Right lobe of liver (tissue), 4 donors: ENCODE measurements around the gene CLN3.
"Not testable (repeated sequence)": the region's sequence is repeated elsewhere in the genome, so short reads cannot be mapped to it uniquely, and the experiment has no call there.

Experiments
- CTCF ChIP-seq, 4 donors: fragments of 200-600 bp in 3 of 4; fragments of 450-650 bp in 1 of 4; IDR thresholded peaks; one replicate each; pipeline versions ENCODE4 v1.5.1 to v1.8.0; 2016 to 2022; ENCODE audit warnings: antibody characterized with exemption in 4 of 4, mild to moderate bottlenecking in 2 of 4
- POLR2A ChIP-seq: fragments of 450-650 bp; IDR thresholded peaks from one replicate; pipeline ENCODE4 v1.6.1; 2017; ENCODE audit warnings: antibody characterized with exemption, mild to moderate bottlenecking
- donor health status: DM: no; HTN: no; CAD: no.
- donor health status: DM: no; HTN: no; CAD: no.
- donor health status: DM: no; HTN: yes; CAD: no.

DNA sequence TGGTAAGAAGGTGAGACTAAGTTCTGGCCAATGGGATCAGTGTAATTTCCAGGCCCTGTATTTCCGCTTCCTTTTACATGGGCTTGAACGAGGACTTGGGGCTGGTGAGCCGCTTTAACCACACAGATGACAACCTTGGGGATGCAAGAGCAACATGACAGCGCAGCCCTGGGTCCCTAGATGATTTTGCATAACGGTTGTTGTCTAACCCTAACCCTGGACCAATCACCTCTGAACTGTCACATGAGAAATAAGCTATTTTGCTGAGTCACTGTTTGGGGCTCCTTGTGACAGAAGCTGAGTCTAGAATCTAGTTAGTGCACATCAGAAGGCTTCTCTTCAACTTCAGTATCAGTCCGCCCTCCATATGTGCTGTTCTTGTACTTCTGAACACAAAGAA is 44.8 kb downstream of the CLN3 start:
- not testable (repeated sequence) for TF ChIP-seq POLR2A; CTCF (IDR thresholded peaks at IDR 0.05)
